ENCODE results near the gene SPINK8. TPM values are rescaled to one million over a fixed set of nuclear protein-coding genes. Genes with fewer than 3 reads are reported as not detected.
"Not testable (repeated sequence)": the region's sequence is repeated elsewhere in the genome, so short reads cannot be mapped to it uniquely, and the experiment has no call there.

SPINK8 gene
- total RNA-seq, result not detected

- H3K27ac ChIP-seq; H3K36me3 ChIP-seq; intact Hi-C loops (cut with DNase I); H3K27me3 ChIP-seq; H3K9me3 ChIP-seq; H3K4me3 ChIP-seq; DNase-seq (ENCODE audit: low spot score in 2 of 2); H3K4me1 ChIP-seq: not testable (repeated sequence)
Observed at GRCh38 chr3:48333346-48334245, at the start of gene SPINK8. TSS of gene SPINK8 (minus strand) at chr3:48333661. CDS start at chr3:48328341, 5,320 bp downstream.

- no peak overlapping the region for H3K27ac ChIP-seq
- no peak for TF ChIP-seq CTCF (IDR thresholded peaks at IDR 0.05)
- DNase-seq (ENCODE audit: low spot score in 2 of 2), result no peak
- no peaks in the 10 kb centered on the region for H3K27me3 ChIP-seq
- intact Hi-C loops (cut with DNase I), result no loop called here
- no peaks in the 10 kb centered on the region for H3K36me3 ChIP-seq
- no peaks in the 10 kb centered on the region for H3K4me1 ChIP-seq
- no peak overlapping the region for H3K4me3 ChIP-seq
- no peaks in the 10 kb centered on the region for H3K9me3 ChIP-seq
Observed at GRCh38 chr3:48372862-48373435, 39.5 kb upstream of the SPINK8 start.

- no peaks in the 10 kb centered on the region for H3K4me1 ChIP-seq
- H3K27me3 ChIP-seq, result no peaks in the 10 kb centered on the region
- intact Hi-C loops (cut with DNase I), result no loop called here
- no peaks in the 10 kb centered on the region for H3K9me3 ChIP-seq
- TF ChIP-seq CTCF (IDR thresholded peaks at IDR 0.05), result no peak
- no peak overlapping the region for H3K27ac ChIP-seq
- H3K4me3 ChIP-seq, result no peak overlapping the region
- H3K36me3 ChIP-seq, result no peaks in the 10 kb centered on the region
- DNase-seq (ENCODE audit: low spot score in 2 of 2), result no peak
Observed at GRCh38 chr3:48372377-48372770, 38.9 kb upstream of the SPINK8 start.

- H3K36me3 ChIP-seq, result no peaks in the 10 kb centered on the region
- no peak within 1 kb of the TSS for H3K27ac ChIP-seq
- no peaks in the 10 kb centered on the region for H3K27me3 ChIP-seq
- intact Hi-C loops (cut with DNase I), result no loop called here
- DNase-seq (ENCODE audit: low spot score in 2 of 2), result no peak
- H3K4me3 ChIP-seq, result no peak within 1 kb of the TSS
- TF ChIP-seq CTCF (IDR thresholded peaks at IDR 0.05), result no peak
- no peaks in the 10 kb centered on the region for H3K9me3 ChIP-seq
- H3K4me1 ChIP-seq, result no peaks in the 10 kb centered on the region
Observed at GRCh38 chr3:48371651-48372376, 38.4 kb upstream of the SPINK8 start, which contains the start of gene FBXW12. TSS of gene FBXW12 (plus strand) at chr3:48372219. CDS start at chr3:48372768, 549 bp downstream.

- Histone ChIP-seq H3K27ac (no peak overlapping the region), H3K27me3 (no peaks in the 10 kb centered on the region), H3K4me3 (no peak overlapping the region), H3K4me1 (no peaks in the 10 kb centered on the region), H3K9me3 (no peaks in the 10 kb centered on the region), H3K36me3 (no peaks in the 10 kb centered on the region)
- TF ChIP-seq CTCF (IDR thresholded peaks at IDR 0.05), result no peak
- DNase-seq (ENCODE audit: low spot score in 2 of 2), result no peak
- intact Hi-C loops (cut with DNase I), result no loop called here
Observed at GRCh38 chr3:48370333-48370713, 36.9 kb upstream of the SPINK8 start.
